GM12878 (cell line): Measurements from ENCODE around the gene CPT2. TPM values are rescaled to one million over a fixed set of nuclear protein-coding genes. Genes with fewer than 3 reads are reported as not detected.

ENCODE experiments used
- ESRRA ChIP-seq: IDR thresholded peaks from 2 replicates; pipeline ENCODE4 v1.6.1; 2012; ENCODE audit warnings: mild to moderate bottlenecking, low read length, improper control_type of control experiment
- FOXK2 ChIP-seq: fragments of 450-650 bp; IDR thresholded peaks from 2 replicates; pipeline ENCODE4 v1.6.1; 2017; ENCODE audit warnings: mild to moderate bottlenecking, moderate library complexity
- HSF1 ChIP-seq: fragments of 150-350 bp; IDR thresholded peaks from 2 replicates; pipeline ENCODE4 v1.6.1; 2014; ENCODE audit warnings: mild to moderate bottlenecking, low read depth, low read length
- MAX ChIP-seq: IDR thresholded peaks from 2 replicates; pipeline ENCODE4 v1.6.1; 2012; ENCODE audit warnings: low read depth, low read length, improper control_type of control experiment
- MYC ChIP-seq: IDR thresholded peaks from 2 replicates; pipeline ENCODE4 v1.6.1; 2011; ENCODE audit warnings: mild to moderate bottlenecking, low read length, moderate library complexity, inconsistent platforms; ENCODE audit not compliant: insufficient read depth, insufficient replicate concordance, insufficient read length, severe bottlenecking
- NFYA ChIP-seq: IDR thresholded peaks from 2 replicates; pipeline ENCODE4 v1.6.1; 2011; ENCODE audit warnings: low read depth, mild to moderate bottlenecking, low read length, improper control_type of control experiment, borderline replicate concordance
- PAX5 ChIP-seq: IDR thresholded peaks from 2 replicates; pipeline ENCODE4 v1.6.1; 2011; ENCODE audit warnings: low read depth, low read length, borderline replicate concordance
- POLR2A ChIP-seq: IDR thresholded peaks from 2 replicates; pipeline ENCODE4 v1.6.1; 2011; ENCODE audit warnings: low read depth, mild to moderate bottlenecking, low read length
- POU2F2 ChIP-seq: IDR thresholded peaks from 3 replicates; pipeline ENCODE4 v1.6.1; 2011; ENCODE audit warnings: low read depth, mild to moderate bottlenecking, low read length, borderline replicate concordance
- RAD21 ChIP-seq: IDR thresholded peaks from 2 replicates; pipeline ENCODE4 v1.6.1; 2011; ENCODE audit warnings: mild to moderate bottlenecking, low read depth, low read length, moderate library complexity; ENCODE audit not compliant: insufficient read depth
- RAD51 ChIP-seq: fragments of 450-650 bp; IDR thresholded peaks from 2 replicates; pipeline ENCODE4 v1.6.1; 2016; ENCODE audit warnings: moderate library complexity, mild to moderate bottlenecking, inconsistent platforms
- RELA ChIP-seq: fragments of 450-650 bp; IDR thresholded peaks from 2 replicates; pipeline ENCODE4 v1.8.0; 2014; ENCODE audit warnings: borderline replicate concordance; ENCODE audit not compliant: partially characterized antibody
- REST ChIP-seq: IDR thresholded peaks from 2 replicates; pipeline ENCODE4 v1.6.1; 2012; ENCODE audit warnings: mild to moderate bottlenecking, low read depth, low read length
- SIN3A ChIP-seq: IDR thresholded peaks from 2 replicates; pipeline ENCODE4 v1.6.1; 2012; ENCODE audit warnings: low read depth, low read length, improper control_type of control experiment
- SP1 ChIP-seq: IDR thresholded peaks from one replicate; pipeline ENCODE4 v1.6.1; 2011; ENCODE audit warnings: low read depth, low read length
- TAF1 ChIP-seq: IDR thresholded peaks from 2 replicates; pipeline ENCODE4 v1.6.1; 2011; ENCODE audit warnings: mild to moderate bottlenecking, low read depth, low read length, borderline replicate concordance
- TCF12 ChIP-seq: IDR thresholded peaks from 2 replicates; pipeline ENCODE4 v1.6.1; 2011; ENCODE audit warnings: low read depth, mild to moderate bottlenecking, low read length
- USF2 ChIP-seq: IDR thresholded peaks from 2 replicates; pipeline ENCODE4 v1.6.1; 2011; ENCODE audit warnings: low read depth, low read length, improper control_type of control experiment, borderline replicate concordance
- YBX1 ChIP-seq: fragments of 450-650 bp; IDR thresholded peaks from 2 replicates; pipeline ENCODE4 v1.6.1; 2016; ENCODE audit warnings: antibody characterized with exemption
- ZBTB4 ChIP-seq: fragments of 450-650 bp; formaldehyde crosslinking; IDR thresholded peaks from 2 replicates; pipeline ENCODE4 v1.4.0; 2022; ENCODE audit warnings: mild to moderate bottlenecking, moderate library complexity
- polyA plus RNA-seq, 11 experiments: library from polyadenylated mRNA; depleted of rRNA in 4 of 11; unstranded in 6 of 11; stranded (reverse) in 5 of 11; fragments of >200 nt; fragmentation: Nextera tagmentation in 4 of 11; fragmentation: Illumina TruSeq in 1 of 11; extraction: Ambion mirVana in 4 of 11; extraction: Trizol in 1 of 11; gene quantifications; 1 replicate in 1 of 11; 2 replicates in 10 of 11; pipeline versions ENCODE4 v1.2.1 to v1.2.3, GENCODE V29; 2011 to 2016; ENCODE audit warnings: inconsistent platforms in 2 of 11, missing spikeins in 2 of 11, low read depth in 1 of 11
- total RNA-seq, 4 experiments: library from RNA; depleted of rRNA in 3 of 4; stranded (reverse); fragments of >200 nt in 3 of 4; fragmentation: Illumina TruSeq in 1 of 4; extraction: Trizol in 1 of 4; gene quantifications; 2 replicates each; pipeline versions ENCODE4 v1.2.1 to v1.2.3, GENCODE V29; 2013 to 2021

The CPT2 gene
- total and polyA plus RNA-seq, 10 of the 15 experiments (the other 5 are each of a cell fraction or from before 2014, with no cell fraction given), result 10.1 to 36.2 (median 26.3) TPM

GRCh38 chr1:53238197-53239155 is 41.9 kb downstream of the CPT2 start, which contains the start of gene MAGOH (continued):
- TF ChIP-seq POU2F2, result peak; percentile 66; the same call in 2 of the 3 replicates
- TF ChIP-seq FOXK2, result peak; percentile 69
- peak; percentile 72; the same call in 1 of the 2 replicates for TF ChIP-seq MAX
- TF ChIP-seq RAD21, result no peak
- peak; percentile 70 for TF ChIP-seq TCF12
- no peak for TF ChIP-seq USF2
- no peak for TF ChIP-seq NFYA
- peak; percentile 76; the same call in 1 of the 2 replicates for TF ChIP-seq TAF1
- TF ChIP-seq RAD51, result no peak
- TF ChIP-seq REST, result no peak
- no peak for TF ChIP-seq MYC
- TF ChIP-seq YBX1, result no peak
- TF ChIP-seq PAX5, result peak; percentile 31; the same call in 1 of the 2 replicates
- TF ChIP-seq RELA, result peak; percentile 70
- no peak for TF ChIP-seq ESRRA
- TF ChIP-seq SP1, result peak; percentile 53
- TF ChIP-seq ZBTB4 (CRISPR knock-in tag), result no peak
- TF ChIP-seq HSF1, result no peak
- peak; percentile 87 for TF ChIP-seq SIN3A
- TF ChIP-seq POLR2A, result peak; percentile 89
